Upper lobe of left lung (tissue), 4 donors: ENCODE measurements around the gene SMAP2.

Experiments
- EP300 ChIP-seq, 4 donors: sonication (generic); formaldehyde crosslinking; IDR thresholded peaks; one replicate each; pipeline ENCODE4 v1.5.1; 2017; ENCODE audit warnings: antibody characterized with exemption in 4 of 4, control low read depth in 2 of 4
- POLR2A ChIP-seq, 4 donors: fragments of 450-650 bp; IDR thresholded peaks; one replicate each; pipeline ENCODE4 v1.5.1; 2016 to 2017; ENCODE audit warnings: antibody characterized with exemption in 4 of 4, mild to moderate bottlenecking in 2 of 4
- POLR2AphosphoS5 ChIP-seq, 2 donors: sonication (generic); formaldehyde crosslinking; IDR thresholded peaks; one replicate each; pipeline ENCODE4 v1.5.1; 2017; ENCODE audit warnings: antibody characterized with exemption in 2 of 2
- TF ChIP-seq, protein P1 (sequence below), 6 experiments: fragments of 450-650 bp in 4 of 6; fragments of 200-600 bp in 2 of 6; sonication (generic) in 2 of 6; IDR thresholded peaks; one replicate each; pipeline ENCODE4 v1.5.1; 2016 to 2019; ENCODE audit warnings: antibody characterized with exemption in 6 of 6

DNA sequence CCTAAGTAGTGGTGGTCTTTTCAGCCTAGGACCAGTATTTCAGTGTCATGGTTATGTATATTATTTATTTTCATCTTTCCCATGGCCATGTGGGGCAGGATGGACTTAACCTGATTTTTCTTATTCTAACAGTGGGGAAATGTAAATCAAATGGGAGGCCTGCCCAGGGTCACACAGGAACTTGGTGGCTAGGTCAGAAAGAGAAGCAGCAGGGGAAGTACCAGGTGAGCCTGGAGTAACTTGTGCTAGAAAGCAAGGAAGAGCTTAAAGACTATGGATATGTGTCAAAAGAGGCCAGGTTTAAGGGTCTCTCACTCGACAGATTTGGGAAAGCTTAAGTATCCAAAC is 77.7 kb downstream of the SMAP2 start:
- TF ChIP-seq, protein P1, sequence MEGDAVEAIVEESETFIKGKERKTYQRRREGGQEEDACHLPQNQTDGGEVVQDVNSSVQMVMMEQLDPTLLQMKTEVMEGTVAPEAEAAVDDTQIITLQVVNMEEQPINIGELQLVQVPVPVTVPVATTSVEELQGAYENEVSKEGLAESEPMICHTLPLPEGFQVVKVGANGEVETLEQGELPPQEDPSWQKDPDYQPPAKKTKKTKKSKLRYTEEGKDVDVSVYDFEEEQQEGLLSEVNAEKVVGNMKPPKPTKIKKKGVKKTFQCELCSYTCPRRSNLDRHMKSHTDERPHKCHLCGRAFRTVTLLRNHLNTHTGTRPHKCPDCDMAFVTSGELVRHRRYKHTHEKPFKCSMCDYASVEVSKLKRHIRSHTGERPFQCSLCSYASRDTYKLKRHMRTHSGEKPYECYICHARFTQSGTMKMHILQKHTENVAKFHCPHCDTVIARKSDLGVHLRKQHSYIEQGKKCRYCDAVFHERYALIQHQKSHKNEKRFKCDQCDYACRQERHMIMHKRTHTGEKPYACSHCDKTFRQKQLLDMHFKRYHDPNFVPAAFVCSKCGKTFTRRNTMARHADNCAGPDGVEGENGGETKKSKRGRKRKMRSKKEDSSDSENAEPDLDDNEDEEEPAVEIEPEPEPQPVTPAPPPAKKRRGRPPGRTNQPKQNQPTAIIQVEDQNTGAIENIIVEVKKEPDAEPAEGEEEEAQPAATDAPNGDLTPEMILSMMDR (IDR thresholded peaks at IDR 0.05) = no peak
- TF ChIP-seq POLR2A (IDR thresholded peaks at IDR 0.05) (no peak), EP300 (IDR thresholded peaks at IDR 0.05) (no peak), POLR2AphosphoS5 (IDR thresholded peaks at IDR 0.05) (no peak)
